LNCAP (cell line): ENCODE data around the gene NAV2.

Experiments used
- TF ChIP-seq, protein P1 (sequence below): fragments of 450-650 bp; IDR thresholded peaks from 2 replicates; pipeline ENCODE4 v1.5.1; 2017; ENCODE audit warnings: mild to moderate bottlenecking

The NAV2 gene

GRCh38 chr11:19819148-19819547 lies 106.5 kb downstream of the NAV2 start:
- TF ChIP-seq, protein P1, sequence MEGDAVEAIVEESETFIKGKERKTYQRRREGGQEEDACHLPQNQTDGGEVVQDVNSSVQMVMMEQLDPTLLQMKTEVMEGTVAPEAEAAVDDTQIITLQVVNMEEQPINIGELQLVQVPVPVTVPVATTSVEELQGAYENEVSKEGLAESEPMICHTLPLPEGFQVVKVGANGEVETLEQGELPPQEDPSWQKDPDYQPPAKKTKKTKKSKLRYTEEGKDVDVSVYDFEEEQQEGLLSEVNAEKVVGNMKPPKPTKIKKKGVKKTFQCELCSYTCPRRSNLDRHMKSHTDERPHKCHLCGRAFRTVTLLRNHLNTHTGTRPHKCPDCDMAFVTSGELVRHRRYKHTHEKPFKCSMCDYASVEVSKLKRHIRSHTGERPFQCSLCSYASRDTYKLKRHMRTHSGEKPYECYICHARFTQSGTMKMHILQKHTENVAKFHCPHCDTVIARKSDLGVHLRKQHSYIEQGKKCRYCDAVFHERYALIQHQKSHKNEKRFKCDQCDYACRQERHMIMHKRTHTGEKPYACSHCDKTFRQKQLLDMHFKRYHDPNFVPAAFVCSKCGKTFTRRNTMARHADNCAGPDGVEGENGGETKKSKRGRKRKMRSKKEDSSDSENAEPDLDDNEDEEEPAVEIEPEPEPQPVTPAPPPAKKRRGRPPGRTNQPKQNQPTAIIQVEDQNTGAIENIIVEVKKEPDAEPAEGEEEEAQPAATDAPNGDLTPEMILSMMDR: no peak

- TF ChIP-seq, protein P1: no peak
Measured at GRCh38 chr11:19820100-19820499, 107.5 kb downstream of the NAV2 start.

GRCh38 chr11:19821412-19821875 lies 108.8 kb downstream of the NAV2 start:
- TF ChIP-seq, protein P1: no peak

DNA sequence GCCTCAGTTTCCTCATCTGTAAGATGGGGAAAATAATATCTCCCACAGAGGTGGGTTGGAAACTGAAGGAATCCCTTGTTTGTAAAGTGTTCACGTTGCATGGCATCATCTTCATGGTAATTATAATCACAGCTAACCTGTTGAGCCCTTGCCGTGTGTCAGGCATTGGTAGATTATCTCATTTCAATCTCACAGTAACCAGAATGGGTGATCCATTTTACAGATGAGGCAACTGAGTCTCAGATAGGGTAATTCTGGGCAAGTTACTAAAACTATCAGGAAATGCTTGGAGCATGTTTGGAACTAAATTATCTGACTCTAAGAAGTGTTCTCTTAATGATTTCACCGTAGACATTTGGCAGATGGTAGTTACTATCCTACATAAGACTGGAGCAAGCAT lies 109.4 kb downstream of the NAV2 start:
- TF ChIP-seq, protein P1: no peak

DNA sequence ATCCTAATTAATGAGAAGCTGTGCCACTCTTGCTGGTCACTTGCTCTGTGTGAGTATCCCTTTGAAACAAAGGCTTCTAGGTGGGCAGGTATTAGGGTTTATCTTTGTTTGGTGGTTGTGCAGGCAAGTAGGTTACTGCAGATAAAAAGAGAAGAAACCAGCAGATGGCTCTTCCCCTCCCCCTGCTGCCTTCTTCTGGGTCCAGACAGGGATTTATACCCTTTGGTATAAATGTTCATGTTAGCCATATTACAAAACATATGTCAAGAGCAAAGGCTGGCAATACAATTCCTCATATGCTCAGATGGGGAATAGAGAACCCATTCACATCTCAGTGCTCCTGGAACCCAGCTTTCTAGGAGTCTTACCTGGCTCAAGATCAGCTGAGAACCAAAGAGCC lies 109.9 kb downstream of the NAV2 start:
- TF ChIP-seq, protein P1: no peak

DNA sequence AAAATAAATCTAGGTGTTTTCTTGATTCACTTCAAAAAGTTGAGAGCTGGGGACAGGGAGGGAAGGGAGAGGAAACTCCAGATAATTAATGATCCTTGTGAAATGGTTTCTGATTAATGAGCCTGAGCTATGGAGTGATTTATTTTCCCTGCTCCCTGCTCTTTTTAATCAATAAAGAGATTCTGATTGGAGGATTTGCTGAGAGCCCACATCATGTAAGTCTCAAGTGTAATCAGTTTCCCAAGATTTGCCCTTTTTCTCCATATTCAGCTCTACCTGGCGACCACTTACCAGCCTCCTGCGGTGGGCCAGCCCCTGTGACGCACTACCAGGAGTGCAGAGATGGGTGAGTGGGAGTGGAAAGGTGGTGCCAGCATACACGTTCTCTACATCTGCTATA lies 114.0 kb downstream of the NAV2 start:
- TF ChIP-seq, protein P1: no peak

DNA sequence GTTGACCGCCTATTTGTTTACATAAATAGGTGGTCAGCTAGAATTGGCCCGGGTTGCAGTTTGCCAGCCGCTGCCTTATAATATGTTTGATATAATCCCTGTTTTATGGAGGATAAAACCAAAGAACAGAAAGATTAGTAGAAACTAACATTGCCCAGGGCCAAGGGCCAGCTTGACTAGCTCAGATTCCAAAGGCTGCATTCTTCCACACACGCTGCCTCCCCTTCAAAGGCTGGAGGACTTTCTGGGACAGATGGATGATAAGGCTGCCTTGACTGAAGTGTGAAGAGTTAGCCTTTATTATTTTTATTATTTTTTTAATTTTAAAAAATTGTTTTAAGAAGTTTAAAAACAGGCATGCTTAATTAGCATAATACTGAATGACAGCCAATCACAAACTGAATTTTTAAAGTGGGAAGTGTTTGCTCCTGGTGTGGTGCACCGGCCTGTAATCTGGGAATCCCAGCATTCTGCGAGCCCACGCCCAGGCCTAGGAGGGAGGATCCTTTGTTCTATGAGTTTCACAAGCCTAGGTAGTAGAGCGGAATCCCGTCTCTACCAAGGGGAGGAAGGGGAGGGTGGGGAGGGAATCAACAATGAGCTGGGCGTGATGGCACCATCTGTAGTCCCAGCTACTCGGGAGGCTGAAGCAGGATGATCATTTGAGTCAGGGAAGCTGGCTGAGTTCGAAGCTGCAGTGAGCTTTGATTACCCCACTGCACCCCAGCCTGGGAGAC lies 114.9 kb downstream of the NAV2 start:
- TF ChIP-seq, protein P1: no peak
